ENCODE data around the gene PLEKHH1.

- no peak for TF ChIP-seq POLR2A (IDR thresholded peaks at IDR 0.05; ENCODE audit: control extremely low read depth in 1 of 2, low read depth in 2 of 2, low read length in 2 of 2)
- TF ChIP-seq CTCF (IDR thresholded peaks at IDR 0.05; ENCODE audit: control extremely low read depth in 1 of 3, insufficient read depth in 1 of 3, low read depth in 1 of 3, low read length in 3 of 3), result no peak
- TF ChIP-seq CBX8 (IDR thresholded peaks at IDR 0.05; ENCODE audit: borderline replicate concordance, low read depth, low read length), result no peak
- no peak for TF ChIP-seq TAF1 (IDR thresholded peaks at IDR 0.05; ENCODE audit: low read depth, low read length)
- TF ChIP-seq SIRT6 (IDR thresholded peaks at IDR 0.05; ENCODE audit: low read length), result no peak
- TF ChIP-seq ATF3 (IDR thresholded peaks at IDR 0.05; ENCODE audit: insufficient read depth, low read depth, low read length), result no peak
- no peak for TF ChIP-seq RXRA (IDR thresholded peaks at IDR 0.05; ENCODE audit: insufficient read depth, low read depth, low read length)
- no peak for TF ChIP-seq E2F6 (IDR thresholded peaks at IDR 0.05)
- TF ChIP-seq BRCA1 (IDR thresholded peaks at IDR 0.05; ENCODE audit: low read depth, low read length), result no peak
Observed at GRCh38 chr14:67556671-67557070, 23.6 kb downstream of the PLEKHH1 start.
